Astrocyte (in vitro differentiated cells and primary cell): ENCODE data around the gene SPATC1L.

Experiments used
- EZH2 ChIP-seq: IDR thresholded peaks from 2 replicates; pipeline ENCODE4 v1.6.1; 2012; ENCODE audit warnings: mild to moderate bottlenecking, low read length, inconsistent platforms; ENCODE audit not compliant: insufficient read depth
- TF ChIP-seq, protein P1 (sequence below): IDR thresholded peaks from 2 replicates; pipeline ENCODE4 v1.5.1; 2011; ENCODE audit warnings: low read depth, mild to moderate bottlenecking, inconsistent platforms, low read length, moderate library complexity; ENCODE audit not compliant: insufficient read depth

DNA sequence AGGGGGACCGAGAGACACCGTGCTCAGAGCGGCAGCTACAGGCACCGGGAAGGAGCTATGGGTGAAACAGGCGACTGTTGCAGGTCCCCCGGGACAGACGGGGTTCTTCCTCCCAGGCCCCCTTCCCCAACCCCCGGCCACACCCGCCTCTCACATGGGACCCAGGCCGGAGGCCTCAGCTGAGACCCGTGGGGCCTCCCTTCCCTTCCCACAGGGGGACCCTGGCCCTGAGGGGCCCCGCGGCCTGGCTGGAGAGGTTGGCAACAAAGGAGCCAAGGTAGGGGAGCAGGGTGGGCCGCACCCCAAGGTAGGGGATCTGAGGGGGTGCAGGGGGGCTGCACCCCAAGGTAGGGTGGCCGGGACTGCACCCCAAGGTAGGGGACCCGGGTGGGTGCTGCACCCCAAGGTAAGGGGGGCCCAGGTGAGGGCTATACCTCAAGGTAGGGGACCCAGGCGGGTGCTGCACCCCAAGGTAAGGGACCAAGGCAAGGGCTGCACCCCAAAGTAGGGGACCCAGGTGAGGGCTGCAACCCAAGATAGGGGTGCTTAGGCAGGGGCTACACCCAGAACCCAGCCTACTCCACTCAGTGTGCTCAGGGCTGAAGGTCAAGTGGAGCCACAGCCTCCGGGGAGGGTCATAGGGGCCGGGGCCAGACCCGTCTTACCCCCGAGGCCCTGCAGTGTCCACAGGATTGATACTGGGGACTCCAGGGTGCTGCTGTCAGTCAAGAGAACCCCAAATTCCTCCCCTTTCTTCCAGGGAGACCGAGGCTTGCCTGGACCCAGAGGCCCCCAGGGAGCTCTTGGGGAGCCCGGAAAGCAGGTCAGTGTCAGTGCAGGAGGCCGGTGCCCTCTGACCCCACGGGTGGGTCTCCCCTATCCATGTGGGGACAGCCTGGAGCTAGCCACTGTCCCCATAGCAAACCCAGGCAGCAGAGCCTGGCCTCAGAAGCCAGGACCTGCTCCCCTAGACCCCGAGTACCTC lies 63.7 kb downstream of the SPATC1L start:
- TF ChIP-seq, protein P1, sequence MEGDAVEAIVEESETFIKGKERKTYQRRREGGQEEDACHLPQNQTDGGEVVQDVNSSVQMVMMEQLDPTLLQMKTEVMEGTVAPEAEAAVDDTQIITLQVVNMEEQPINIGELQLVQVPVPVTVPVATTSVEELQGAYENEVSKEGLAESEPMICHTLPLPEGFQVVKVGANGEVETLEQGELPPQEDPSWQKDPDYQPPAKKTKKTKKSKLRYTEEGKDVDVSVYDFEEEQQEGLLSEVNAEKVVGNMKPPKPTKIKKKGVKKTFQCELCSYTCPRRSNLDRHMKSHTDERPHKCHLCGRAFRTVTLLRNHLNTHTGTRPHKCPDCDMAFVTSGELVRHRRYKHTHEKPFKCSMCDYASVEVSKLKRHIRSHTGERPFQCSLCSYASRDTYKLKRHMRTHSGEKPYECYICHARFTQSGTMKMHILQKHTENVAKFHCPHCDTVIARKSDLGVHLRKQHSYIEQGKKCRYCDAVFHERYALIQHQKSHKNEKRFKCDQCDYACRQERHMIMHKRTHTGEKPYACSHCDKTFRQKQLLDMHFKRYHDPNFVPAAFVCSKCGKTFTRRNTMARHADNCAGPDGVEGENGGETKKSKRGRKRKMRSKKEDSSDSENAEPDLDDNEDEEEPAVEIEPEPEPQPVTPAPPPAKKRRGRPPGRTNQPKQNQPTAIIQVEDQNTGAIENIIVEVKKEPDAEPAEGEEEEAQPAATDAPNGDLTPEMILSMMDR, result no peak
- TF ChIP-seq EZH2, result no peak
